ENCODE data around the gene C10orf105.

C10orf105 gene

GRCh38 chr10:71671994-71672946, 47.3 kb downstream of the C10orf105 start:
- no peak for DNase-seq

GRCh38 chr10:71667387-71667752, 52.2 kb downstream of the C10orf105 start:
- no peak for DNase-seq

GRCh38 chr10:71666639-71667386, 52.8 kb downstream of the C10orf105 start:
- peak; percentile 4 to 62 (median 13) for DNase-seq

- DNase-seq: no peak
Measured at GRCh38 chr10:71665456-71665855, 54.1 kb downstream of the C10orf105 start.

- no peak for DNase-seq
Measured at GRCh38 chr10:71664585-71664984, 55.0 kb downstream of the C10orf105 start.

- no peak for DNase-seq
Measured at GRCh38 chr10:71663311-71663710, 56.3 kb downstream of the C10orf105 start.

GRCh38 chr10:71661779-71662336, 57.7 kb downstream of the C10orf105 start:
- DNase-seq: no peak
